ENCODE results near the gene PCDHGB2.
A peak's percentile ranks its signal among the peaks of the same experiment; 100 is the strongest.
"Not testable (repeated sequence)": the region's sequence is repeated elsewhere in the genome, so short reads cannot be mapped to it uniquely, and the experiment has no call there.

Gene PCDHGB2

DNA sequence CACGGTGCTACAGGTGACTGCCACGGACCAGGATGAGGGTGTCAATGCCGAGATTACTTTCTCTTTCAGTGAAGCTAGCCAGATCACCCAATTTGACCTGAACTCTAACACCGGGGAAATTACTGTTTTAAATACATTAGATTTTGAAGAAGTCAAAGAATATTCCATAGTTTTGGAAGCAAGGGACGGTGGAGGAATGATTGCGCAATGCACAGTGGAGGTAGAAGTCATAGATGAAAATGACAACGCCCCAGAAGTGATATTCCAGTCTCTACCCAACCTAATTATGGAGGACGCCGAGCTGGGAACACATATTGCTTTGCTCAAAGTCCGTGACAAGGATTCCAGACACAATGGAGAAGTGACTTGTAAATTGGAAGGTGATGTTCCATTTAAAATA lies 28.9 kb downstream of the PCDHGB2 start:
- in situ Hi-C loops (cut with MboI; ENCODE audit: low pct_unique_long_range_greater_than_20kb, low sequenced_read_pairs, unreplicated experiment): no loop called here
- TF ChIP-seq, protein P1, sequence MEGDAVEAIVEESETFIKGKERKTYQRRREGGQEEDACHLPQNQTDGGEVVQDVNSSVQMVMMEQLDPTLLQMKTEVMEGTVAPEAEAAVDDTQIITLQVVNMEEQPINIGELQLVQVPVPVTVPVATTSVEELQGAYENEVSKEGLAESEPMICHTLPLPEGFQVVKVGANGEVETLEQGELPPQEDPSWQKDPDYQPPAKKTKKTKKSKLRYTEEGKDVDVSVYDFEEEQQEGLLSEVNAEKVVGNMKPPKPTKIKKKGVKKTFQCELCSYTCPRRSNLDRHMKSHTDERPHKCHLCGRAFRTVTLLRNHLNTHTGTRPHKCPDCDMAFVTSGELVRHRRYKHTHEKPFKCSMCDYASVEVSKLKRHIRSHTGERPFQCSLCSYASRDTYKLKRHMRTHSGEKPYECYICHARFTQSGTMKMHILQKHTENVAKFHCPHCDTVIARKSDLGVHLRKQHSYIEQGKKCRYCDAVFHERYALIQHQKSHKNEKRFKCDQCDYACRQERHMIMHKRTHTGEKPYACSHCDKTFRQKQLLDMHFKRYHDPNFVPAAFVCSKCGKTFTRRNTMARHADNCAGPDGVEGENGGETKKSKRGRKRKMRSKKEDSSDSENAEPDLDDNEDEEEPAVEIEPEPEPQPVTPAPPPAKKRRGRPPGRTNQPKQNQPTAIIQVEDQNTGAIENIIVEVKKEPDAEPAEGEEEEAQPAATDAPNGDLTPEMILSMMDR (IDR thresholded peaks at IDR 0.05; ENCODE audit: extremely low read depth, insufficient read depth, missing control alignments): no peak
- DNase-seq (ENCODE audit: low spot score): no peak

DNA sequence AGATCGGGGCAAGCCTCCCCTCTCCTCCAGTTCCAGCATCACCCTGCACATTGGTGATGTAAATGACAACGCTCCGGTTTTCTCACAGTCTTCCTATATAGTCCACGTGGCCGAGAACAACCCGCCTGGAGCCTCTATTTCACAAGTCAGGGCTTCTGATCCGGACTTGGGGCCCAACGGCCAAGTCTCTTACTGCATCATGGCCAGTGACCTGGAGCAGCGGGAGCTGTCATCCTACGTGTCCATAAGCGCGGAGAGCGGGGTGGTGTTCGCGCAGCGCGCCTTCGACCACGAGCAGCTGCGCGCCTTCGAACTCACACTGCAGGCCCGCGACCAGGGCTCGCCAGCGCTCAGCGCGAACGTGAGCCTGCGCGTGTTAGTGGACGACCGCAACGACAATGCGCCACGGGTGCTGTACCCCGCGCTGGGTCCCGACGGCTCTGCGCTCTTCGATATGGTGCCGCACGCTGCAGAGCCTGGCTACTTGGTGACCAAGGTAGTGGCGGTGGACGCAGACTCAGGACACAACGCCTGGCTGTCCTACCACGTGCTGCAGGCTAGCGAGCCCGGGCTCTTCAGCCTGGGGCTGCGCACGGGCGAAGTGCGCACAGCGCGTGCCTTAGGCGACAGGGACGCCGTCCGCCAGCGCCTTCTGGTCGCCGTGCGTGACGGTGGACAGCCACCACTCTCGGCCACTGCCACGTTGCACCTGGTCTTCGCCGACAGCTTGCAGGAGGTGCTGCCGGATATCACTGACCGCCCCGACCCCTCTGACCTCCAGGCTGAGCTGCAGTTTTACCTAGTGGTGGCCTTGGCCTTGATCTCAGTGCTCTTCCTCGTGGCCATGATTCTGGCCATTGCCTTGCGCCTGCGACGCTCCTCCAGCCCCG lies 29.6 kb downstream of the PCDHGB2 start:
- TF ChIP-seq, protein P1 (IDR thresholded peaks at IDR 0.05; ENCODE audit: extremely low read depth, insufficient read depth, missing control alignments): no peak
- in situ Hi-C loops (cut with MboI; ENCODE audit: low pct_unique_long_range_greater_than_20kb, low sequenced_read_pairs, unreplicated experiment): no loop called here
- DNase-seq (ENCODE audit: low spot score): no peak

GRCh38 chr5:141392429-141393198 lies 32.8 kb downstream of the PCDHGB2 start, which contains the start of gene PCDHGA8:
Gene PCDHGA8, plus strand, starts transcription at chr5:141392633. Its CDS starts 181 bp downstream, at chr5:141392814.
- in situ Hi-C loops (cut with MboI; ENCODE audit: low pct_unique_long_range_greater_than_20kb, low sequenced_read_pairs, unreplicated experiment): no loop called here
- DNase-seq (ENCODE audit: low spot score): no peak
- TF ChIP-seq, protein P1 (IDR thresholded peaks at IDR 0.05; ENCODE audit: extremely low read depth, insufficient read depth, missing control alignments): no peak

- in situ Hi-C loops (cut with MboI; ENCODE audit: low pct_unique_long_range_greater_than_20kb, low sequenced_read_pairs, unreplicated experiment): no loop called here
- TF ChIP-seq, protein P1 (IDR thresholded peaks at IDR 0.05; ENCODE audit: extremely low read depth, insufficient read depth, missing control alignments): no peak
- DNase-seq (ENCODE audit: low spot score): no peak
Observed at GRCh38 chr5:141393267-141393666, 33.5 kb downstream of the PCDHGB2 start.

DNA sequence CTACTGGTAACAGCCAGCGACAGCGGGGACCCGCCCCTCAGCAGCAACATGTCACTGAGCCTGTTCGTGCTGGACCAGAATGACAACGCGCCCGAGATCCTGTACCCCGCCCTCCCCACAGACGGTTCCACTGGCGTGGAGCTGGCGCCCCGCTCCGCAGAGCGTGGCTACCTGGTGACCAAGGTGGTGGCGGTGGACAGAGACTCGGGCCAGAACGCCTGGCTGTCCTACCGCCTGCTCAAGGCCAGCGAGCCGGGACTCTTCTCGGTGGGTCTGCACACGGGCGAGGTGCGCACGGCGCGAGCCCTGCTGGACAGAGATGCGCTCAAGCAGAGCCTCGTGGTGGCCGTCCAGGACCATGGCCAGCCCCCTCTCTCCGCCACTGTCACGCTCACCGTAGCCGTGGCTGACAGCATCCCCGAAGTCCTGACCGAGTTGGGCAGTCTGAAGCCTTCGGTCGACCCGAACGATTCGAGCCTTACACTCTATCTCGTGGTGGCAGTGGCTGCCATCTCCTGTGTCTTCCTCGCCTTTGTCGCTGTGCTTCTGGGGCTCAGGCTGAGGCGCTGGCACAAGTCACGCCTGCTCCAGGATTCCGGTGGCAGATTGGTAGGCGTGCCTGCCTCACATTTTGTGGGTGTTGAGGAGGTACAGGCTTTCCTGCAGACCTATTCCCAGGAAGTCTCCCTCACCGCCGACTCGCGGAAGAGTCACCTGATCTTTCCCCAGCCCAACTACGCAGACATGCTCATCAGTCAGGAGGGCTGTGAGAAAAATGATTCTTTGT lies 34.8 kb downstream of the PCDHGB2 start:
- in situ Hi-C loops (cut with MboI; ENCODE audit: low pct_unique_long_range_greater_than_20kb, low sequenced_read_pairs, unreplicated experiment); DNase-seq (ENCODE audit: low spot score): not testable (repeated sequence)

DNA sequence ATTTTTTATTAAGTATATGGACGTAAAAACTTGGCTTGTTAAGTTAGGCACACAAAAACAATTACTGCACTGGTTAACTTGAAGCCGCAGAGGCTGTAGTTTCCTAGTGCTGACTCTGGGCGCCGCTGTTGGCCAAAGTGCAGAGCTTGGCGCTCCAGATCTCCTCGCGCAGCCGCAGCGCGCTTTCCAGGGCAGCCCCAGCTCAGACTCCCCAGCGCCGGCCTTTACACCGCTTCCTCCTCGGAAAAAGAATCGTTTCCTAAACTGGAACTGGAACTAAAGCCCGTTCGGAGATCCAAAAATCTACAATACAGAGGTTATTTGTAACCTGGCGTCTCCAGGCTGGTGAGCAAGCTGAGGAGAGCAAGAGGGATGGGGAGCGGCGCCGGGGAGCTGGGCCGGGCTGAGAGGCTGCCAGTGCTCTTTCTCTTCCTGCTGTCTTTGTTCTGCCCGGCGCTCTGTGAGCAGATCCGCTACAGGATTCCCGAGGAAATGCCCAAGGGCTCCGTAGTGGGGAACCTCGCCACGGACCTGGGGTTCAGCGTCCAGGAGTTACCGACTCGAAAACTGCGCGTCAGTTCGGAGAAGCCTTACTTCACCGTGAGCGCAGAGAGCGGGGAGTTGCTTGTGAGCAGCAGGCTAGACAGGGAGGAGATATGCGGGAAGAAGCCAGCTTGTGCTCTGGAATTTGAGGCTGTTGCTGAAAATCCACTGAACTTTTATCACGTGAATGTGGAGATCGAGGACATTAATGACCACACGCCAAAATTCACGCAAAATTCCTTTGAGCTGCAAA lies 38.2 kb downstream of the PCDHGB2 start, which contains the start of gene PCDHGB5:
Gene PCDHGB5 (plus strand): TSS at position 192 of the 796 bp plus-strand sequence. CDS start 181 bp downstream, at position 373.
- TF ChIP-seq, protein P1 (IDR thresholded peaks at IDR 0.05; ENCODE audit: extremely low read depth, insufficient read depth, missing control alignments): peak; percentile 59
- in situ Hi-C loops (cut with MboI; ENCODE audit: low pct_unique_long_range_greater_than_20kb, low sequenced_read_pairs, unreplicated experiment); DNase-seq (ENCODE audit: low spot score): not testable (repeated sequence)

All from GM13977 (cell line).